Spleen (tissue), 11 donors: ENCODE results near the gene TMC6. TPM values are rescaled to one million over a fixed set of nuclear protein-coding genes. Genes with fewer than 3 reads are reported as not detected.

Source experiments
- DNase-seq: peaks from one replicate; pipeline ENCODE4 v3.0.0-alpha.2; 2020
- H3K27ac ChIP-seq, 8 donors: fragments of 200-600 bp; sonication (generic) in 7 of 8; 1 replicate in 4 of 8; 2 replicates in 4 of 8; pipeline versions ENCODE4 v1.5.0 to v1.8.0; 2016 to 2021; ENCODE audit warnings: inconsistent platforms in 4 of 8, mild to moderate bottlenecking in 4 of 8, moderate library complexity in 1 of 8
- H3K27me3 ChIP-seq, 7 donors: fragments of 200-600 bp; sonication (generic) in 6 of 7; replicated peaks in 1 of 7; 1 replicate in 4 of 7; 2 replicates in 3 of 7; pipeline versions ENCODE4 v1.5.0 to v1.8.0; 2016 to 2021; ENCODE audit warnings: inconsistent platforms in 3 of 7, mild to moderate bottlenecking in 1 of 7
- H3K36me3 ChIP-seq, 6 donors: fragments of 200-600 bp; sonication (generic) in 5 of 6; 1 replicate in 4 of 6; 2 replicates in 2 of 6; pipeline versions ENCODE4 v1.5.0 to v1.8.0; 2016 to 2021; ENCODE audit warnings: inconsistent platforms in 2 of 6
- H3K4me1 ChIP-seq, 6 donors: fragments of 200-600 bp; sonication (generic) in 5 of 6; 1 replicate in 3 of 6; 2 replicates in 3 of 6; pipeline versions ENCODE4 v1.5.0 to v1.8.0; 2016 to 2021; ENCODE audit warnings: inconsistent platforms in 3 of 6
- H3K4me3 ChIP-seq, 8 donors: fragments of 200-600 bp; sonication (generic) in 7 of 8; 1 replicate in 4 of 8; 2 replicates in 4 of 8; pipeline versions ENCODE4 v1.5.0 to v1.8.0; 2016 to 2021; ENCODE audit warnings: inconsistent platforms in 4 of 8, mild to moderate bottlenecking in 4 of 8, moderate library complexity in 2 of 8
- H3K9me3 ChIP-seq, 8 donors: fragments of 200-600 bp; sonication (generic) in 7 of 8; 1 replicate in 4 of 8; 2 replicates in 4 of 8; pipeline versions ENCODE4 v1.5.0 to v1.8.0; 2016 to 2021; ENCODE audit warnings: inconsistent platforms in 4 of 8
- CTCF ChIP-seq, 11 experiments: fragments of 200-600 bp in 7 of 11; fragments of 450-650 bp in 4 of 11; sonication (generic) in 4 of 11; IDR thresholded peaks in 8 of 11; conservative IDR thresholded peaks in 3 of 11; 1 replicate in 7 of 11; 2 replicates in 4 of 11; pipeline versions ENCODE4 v1.4.0 to v1.8.0; 2016 to 2021; ENCODE audit warnings: antibody characterized with exemption in 11 of 11, inconsistent platforms in 4 of 11, mild to moderate bottlenecking in 1 of 11
- POLR2A ChIP-seq, 3 donors: fragments of 450-650 bp; IDR thresholded peaks; one replicate each; pipeline ENCODE4 v1.5.1; 2017; ENCODE audit warnings: antibody characterized with exemption in 3 of 3, mild to moderate bottlenecking in 1 of 3
- POLR2AphosphoS5 ChIP-seq, 3 donors: sonication (generic); formaldehyde crosslinking; IDR thresholded peaks; one replicate each; pipeline ENCODE4 v1.5.1; 2017; ENCODE audit warnings: antibody characterized with exemption in 3 of 3
- WGBS, 5 donors: extraction: QIAGEN DNeasy Blood & Tissue Kit in 3 of 5; methylation state at CpG; one replicate each; pipeline versions ENCODE4 v1.1.5 to v1.1.7; 2013 to 2018; 5-methylcytosine and 5-hydroxymethylcytosine counted together
- intact Hi-C: fragments of 100-400 bp; cut with DNase I; formaldehyde crosslinking; loops from one replicate; pipeline ENCODE4 v1.15.0; 2023; ENCODE audit warnings: low total_unique reads
- polyA plus RNA-seq, 3 donors: library from polyadenylated mRNA; stranded (reverse); fragments of 200-250 nt; gene quantifications; one replicate each; pipeline ENCODE4 v1.2.1, GENCODE V29; 2013
- total RNA-seq, 7 donors: library from RNA; depleted of rRNA in 3 of 7; stranded (reverse); fragments of >200 nt in 3 of 7; fragmentation: NEBNext Ultra II Directional in 4 of 7; extraction: Animal tissue kit (Norgen Biotek cat#: 25700) in 4 of 7; gene quantifications; one replicate each; pipeline versions ENCODE4 v1.1.0 to v1.2.1, GENCODE V29; 2016 to 2021
- donor health status: healthy with polysubstance abuse.
- donor health status: DM: no; HTN: no; CAD: no; lungs with moderate emphysema.
- donor health status: DM: no; HTN: no; CAD: no.
- donor health status: Bipolar disorder and iron deficiency.
- donor health status: healthy.
- donor health status: DM: no; HTN: no; CAD: no.
- donor health status: DM: yes; HTN: yes; CAD: no.

Gene TMC6
- total and polyA plus RNA-seq, 10 donors, result 132 to 425 (median 260) TPM

GRCh38 chr17:78125976-78126894 is 2.3 kb downstream of the TMC6 start:
- peaks cover 0 to 55% (median 46%) of the 10 kb centered on the region in 6 donors for H3K36me3 ChIP-seq
- DNase-seq, result peak; percentile 85
- peaks cover 72 to 100% (median 93%) of the 10 kb centered on the region in 6 donors for H3K4me1 ChIP-seq
- peak overlapping the region; percentile 70 to 99 (median 96) for H3K4me3 ChIP-seq
- no peaks in the 10 kb centered on the region for H3K9me3 ChIP-seq
- TF ChIP-seq POLR2AphosphoS5 (IDR thresholded peaks at IDR 0.05) (peak in 2 of 3 donors; percentile 38 to 62), POLR2A (IDR thresholded peaks at IDR 0.05) (no peak), CTCF (IDR thresholded peaks at IDR 0.05 in 8 of 11, conservative IDR thresholded peaks at IDR 0.05 in 3 of 11) (no peak)
- peak overlapping the region; percentile 87 to 97 (median 94) for H3K27ac ChIP-seq
- H3K27me3 ChIP-seq, result no peaks in the 10 kb centered on the region
- WGBS, 5 donors, result 49 to 70% (median 52%) methylated on average over 8 to 25 of the region's 25 CpGs
- intact Hi-C loops, result no loop called here

DNA sequence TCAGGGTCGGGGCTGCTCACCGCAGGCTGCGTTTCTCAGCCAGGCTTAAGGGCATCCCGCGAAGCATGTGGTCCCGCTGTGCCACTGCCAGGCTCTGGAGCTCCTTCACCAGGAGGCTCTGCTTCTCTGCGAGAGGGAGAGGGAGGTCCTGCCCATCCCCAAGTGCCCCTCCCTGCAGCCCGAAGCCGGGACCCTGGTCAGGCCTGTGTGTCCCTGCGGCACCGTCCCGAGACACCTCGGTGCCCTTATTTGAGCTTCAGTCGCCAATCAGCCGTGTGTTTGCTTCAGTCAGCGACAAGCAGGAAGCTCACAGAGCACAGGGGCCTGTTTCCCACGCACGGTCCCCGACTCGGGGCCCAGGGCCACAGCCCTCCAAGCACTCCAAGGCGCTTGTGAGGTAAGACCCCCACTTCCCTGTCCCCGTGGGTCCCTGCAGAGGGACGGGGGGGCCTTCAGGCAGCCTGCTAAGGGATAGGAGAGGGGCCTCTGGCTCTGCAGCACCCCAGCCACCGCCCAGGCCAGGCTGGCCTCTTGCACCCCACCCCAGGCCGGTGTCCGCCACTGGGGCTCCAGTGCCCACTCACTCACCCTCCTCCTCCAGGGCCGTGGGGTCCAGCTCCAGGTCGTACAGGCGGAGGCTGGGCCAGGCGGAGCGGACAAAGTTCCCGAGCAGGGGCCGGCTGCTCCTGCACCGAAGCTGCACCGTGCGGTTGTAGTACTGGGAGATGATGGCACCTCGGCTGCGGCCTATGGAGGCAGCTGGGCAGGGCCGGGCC is 3.2 kb downstream of the TMC6 start:
- intact Hi-C loops, result no loop called here
- WGBS, 5 donors, result 37 to 68% (median 57%) methylated on average over 7 to 39 of the region's 39 CpGs
- Histone ChIP-seq H3K27ac (peak overlapping the region; percentile 87 to 97 (median 94)), H3K4me1 (peaks cover 73 to 100% (median 93%) of the 10 kb centered on the region in 6 donors), H3K27me3 (no peaks in the 10 kb centered on the region), H3K9me3 (no peaks in the 10 kb centered on the region), H3K4me3 (peak overlapping the region; percentile 4 to 98 (median 94)), H3K36me3 (peaks cover 0 to 64% (median 54%) of the 10 kb centered on the region in 6 donors)
- peak; percentile 87 for DNase-seq
- TF ChIP-seq POLR2AphosphoS5 (IDR thresholded peaks at IDR 0.05) (peak; percentile 23 to 60 (median 33)), POLR2A (IDR thresholded peaks at IDR 0.05) (no peak)

DNA sequence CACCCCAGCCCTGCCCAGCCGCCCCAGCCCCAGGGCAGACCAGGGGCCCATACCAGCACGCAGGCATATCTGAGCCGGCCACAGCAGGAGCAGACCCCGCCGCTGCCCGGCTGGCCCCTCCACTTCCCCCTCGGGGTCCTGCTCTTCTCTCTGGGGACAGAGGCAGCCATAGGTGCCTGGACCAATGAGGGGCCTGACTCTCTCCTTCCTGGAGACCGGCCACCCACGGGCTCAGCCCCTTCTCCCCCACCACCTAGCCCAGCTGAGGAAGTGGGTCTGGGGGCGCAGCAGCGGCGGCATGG is 3.8 kb downstream of the TMC6 start:
- intact Hi-C loops, result no loop called here
- peak overlapping the region in 7 of 8 donors; percentile 23 to 98 (median 95) for H3K4me3 ChIP-seq
- no peaks in the 10 kb centered on the region for H3K27me3 ChIP-seq
- no peaks in the 10 kb centered on the region for H3K9me3 ChIP-seq
- H3K36me3 ChIP-seq, result peaks cover 0 to 70% (median 59%) of the 10 kb centered on the region in 6 donors
- no peak for DNase-seq
- H3K27ac ChIP-seq, result peak overlapping the region; percentile 87 to 97 (median 94)
- TF ChIP-seq CTCF (IDR thresholded peaks at IDR 0.05 in 8 of 11, conservative IDR thresholded peaks at IDR 0.05 in 3 of 11) (no peak), POLR2AphosphoS5 (IDR thresholded peaks at IDR 0.05) (no peak), POLR2A (IDR thresholded peaks at IDR 0.05) (no peak)
- 31 to 51% (median 38%) methylated on average over 9 to 12 of the region's 12 CpGs; no CpG with 5 or more reads in 1 of the 5 donors for WGBS, 5 donors
- peaks cover 67 to 100% (median 90%) of the 10 kb centered on the region in 6 donors for H3K4me1 ChIP-seq

GRCh38 chr17:78124081-78124835 is 4.3 kb downstream of the TMC6 start:
- H3K4me3 ChIP-seq, result peak overlapping the region in 6 of 8 donors; percentile 23 to 98 (median 94)
- no peaks in the 10 kb centered on the region for H3K27me3 ChIP-seq
- peak overlapping the region; percentile 87 to 97 (median 94) for H3K27ac ChIP-seq
- intact Hi-C loops, result no loop called here
- H3K4me1 ChIP-seq, result peaks cover 62 to 100% (median 88%) of the 10 kb centered on the region in 6 donors
- no peaks in the 10 kb centered on the region for H3K9me3 ChIP-seq
- peaks cover 0 to 75% (median 63%) of the 10 kb centered on the region in 6 donors for H3K36me3 ChIP-seq
- no peak for TF ChIP-seq CTCF (IDR thresholded peaks at IDR 0.05 in 8 of 11, conservative IDR thresholded peaks at IDR 0.05 in 3 of 11)
- peak; percentile 74 to 84 (median 76) for TF ChIP-seq POLR2AphosphoS5 (IDR thresholded peaks at IDR 0.05)
- 32 to 62% (median 40%) methylated on average over 25 to 30 of the region's 30 CpGs for WGBS, 5 donors
- DNase-seq, result peak; percentile 94
